Activated T-helper 1 cell treated with Interleukin-2 at 50 U/mL for 16 hours (primary cell): ENCODE measurements around the gene SYMPK.
"Not testable (repeated sequence)": the region's sequence is repeated elsewhere in the genome, so short reads cannot be mapped to it uniquely, and the experiment has no call there.

ENCODE experiments used
- DNase-seq: peaks from one replicate; pipeline ENCODE4 v3.0.0-alpha.2; 2020; ENCODE audit warnings: low read depth

SYMPK gene

GRCh38 chr19:45862564-45863334 lies at the start of gene SYMPK:
TSS of gene SYMPK (minus strand) at chr19:45863147. CDS start at chr19:45854495, 8,652 bp downstream.
- peak; percentile 98 for DNase-seq

DNA sequence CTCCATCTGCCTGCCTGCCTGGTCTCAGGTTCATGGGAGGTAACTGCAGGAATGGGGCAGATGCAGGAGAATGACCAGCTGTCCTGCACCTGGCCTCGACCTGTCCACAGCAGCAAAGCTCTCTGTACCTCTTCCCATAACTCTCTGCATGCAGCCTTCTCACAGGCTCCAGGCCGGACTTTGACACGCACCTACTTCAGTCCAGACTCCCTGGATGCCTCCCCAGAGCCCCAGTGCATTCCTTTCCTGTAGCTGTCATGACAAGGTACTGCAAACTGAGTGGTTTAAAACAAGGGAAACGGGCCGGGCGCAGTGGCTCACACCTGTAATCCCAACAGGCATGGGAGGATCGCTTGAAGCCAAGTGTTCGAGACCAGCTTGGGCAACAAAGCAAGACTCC lies 48.3 kb upstream of the SYMPK start:
- no peak for DNase-seq

DNA sequence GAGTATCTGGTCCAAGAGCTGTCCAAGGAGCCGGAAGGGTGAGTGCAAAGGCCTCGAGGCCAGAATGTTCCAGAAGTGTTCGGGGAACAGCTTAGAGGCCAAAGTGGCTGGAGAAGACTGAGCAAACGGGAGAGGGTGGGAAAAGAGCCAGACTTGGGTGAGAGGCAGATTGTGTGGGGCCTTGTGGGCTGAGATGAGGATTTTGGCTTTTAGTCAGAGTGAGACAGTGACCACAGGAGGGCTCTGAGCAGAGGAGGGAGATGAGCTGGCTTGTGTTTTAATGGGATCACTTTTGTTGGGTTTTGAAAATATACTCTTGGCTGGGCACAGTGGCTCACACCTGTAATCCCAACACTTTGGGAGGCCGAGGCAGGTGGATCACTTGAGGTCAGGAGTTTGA lies 46.0 kb upstream of the SYMPK start:
- no peak for DNase-seq

DNA sequence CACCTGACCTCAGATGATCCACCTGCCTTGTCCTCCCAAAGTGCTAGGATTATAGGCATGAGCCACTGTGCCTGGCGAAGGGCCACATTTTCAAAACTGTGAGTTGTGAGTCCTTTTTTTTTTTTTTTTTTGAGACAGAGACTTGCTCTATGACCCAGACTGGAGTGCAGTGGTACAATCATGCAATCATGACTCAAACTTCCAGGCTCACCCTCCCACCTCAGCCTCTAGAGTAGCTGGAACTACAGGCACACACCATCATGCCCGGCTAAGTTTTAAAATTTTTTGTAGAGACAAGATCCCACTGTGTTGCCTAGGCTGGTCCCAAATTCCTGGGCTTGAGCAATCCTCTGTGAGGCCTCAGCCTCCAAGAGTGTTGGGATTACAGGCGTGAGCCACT lies 43.3 kb upstream of the SYMPK start:
- no peak for DNase-seq

DNA sequence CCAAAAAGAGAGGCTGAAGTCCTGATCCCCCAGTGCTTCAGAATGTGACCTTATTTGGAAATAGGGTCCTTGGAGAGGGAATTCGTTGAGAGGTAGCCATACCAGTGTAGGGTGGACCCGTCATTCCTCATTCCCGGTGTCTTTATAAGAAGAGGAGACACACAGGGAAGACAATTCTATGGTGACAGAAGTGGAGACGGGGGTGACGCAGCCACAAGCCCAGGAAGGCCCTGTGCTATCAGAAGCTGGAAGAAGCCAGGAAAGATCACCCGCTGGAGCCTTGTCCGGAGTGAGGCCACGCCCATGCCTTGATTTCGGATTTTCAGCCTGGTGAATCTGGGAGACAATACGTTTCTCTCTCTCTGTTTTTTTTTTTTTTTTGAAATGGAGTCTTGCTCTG lies 42.1 kb upstream of the SYMPK start:
- DNase-seq = no peak

GRCh38 chr19:45902651-45903625 lies 40.0 kb upstream of the SYMPK start:
- DNase-seq = peak; percentile 100

GRCh38 chr19:45901912-45902650 lies 39.1 kb upstream of the SYMPK start, which contains the start of gene MYPOP:
TSS of gene MYPOP (minus strand) at chr19:45902613. CDS start at chr19:45901773, 840 bp downstream.
- no peak for DNase-seq

DNA sequence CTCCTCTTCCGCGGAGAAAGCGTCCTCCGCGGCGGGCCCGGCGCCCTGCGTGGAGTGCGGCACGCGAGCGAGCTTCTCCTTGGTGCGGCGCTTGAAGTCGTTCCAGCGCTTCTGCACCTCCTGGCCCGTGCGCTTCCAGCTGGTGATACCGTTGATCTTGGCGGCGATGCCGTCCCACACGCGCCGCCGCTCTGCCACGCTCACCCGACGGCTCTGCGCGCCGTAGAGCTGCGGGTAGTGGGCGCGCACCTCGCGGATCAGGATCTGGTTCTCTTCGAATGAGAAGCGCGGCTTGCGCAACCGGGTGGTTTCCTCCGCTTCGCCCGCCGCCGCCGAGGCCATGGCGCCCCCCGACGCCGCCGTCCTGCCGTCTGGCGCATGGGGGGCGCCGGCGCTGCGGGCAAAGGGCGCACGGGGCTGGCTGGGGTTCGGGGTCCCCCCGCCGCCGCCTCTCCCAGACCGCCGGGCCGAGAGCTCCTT lies 38.5 kb upstream of the SYMPK start:
- DNase-seq = no peak

GRCh38 chr19:45900738-45901431 lies 37.9 kb upstream of the SYMPK start:
- DNase-seq = no peak

GRCh38 chr19:45899919-45900589 lies 37.1 kb upstream of the SYMPK start:
- DNase-seq = no peak

DNA sequence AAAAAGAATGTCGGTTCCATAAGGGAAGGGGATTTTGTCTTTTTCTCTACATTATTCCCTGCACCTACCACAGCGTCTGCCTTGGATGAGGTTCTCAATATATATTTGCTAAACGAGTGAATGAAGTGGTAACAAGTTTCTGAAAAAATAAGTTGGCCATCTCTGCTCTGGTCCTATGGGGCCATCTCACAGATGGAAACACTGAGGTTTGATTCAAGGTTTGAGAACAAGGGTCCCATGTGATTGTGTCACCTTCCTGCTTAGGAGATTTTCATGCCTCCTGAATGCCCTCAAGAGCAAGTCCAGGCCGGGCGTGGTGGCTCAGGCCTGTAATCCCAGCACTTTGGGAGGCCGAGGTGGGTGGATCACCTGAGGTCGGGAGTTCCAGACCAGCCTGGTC lies 36.3 kb upstream of the SYMPK start:
- DNase-seq = no peak

- no peak for DNase-seq
These were observed 34.4 kb upstream of the SYMPK start for GRCh38 chr19:45897261-45897812.

- not testable (repeated sequence) for DNase-seq
These were observed 33.1 kb upstream of the SYMPK start for GRCh38 chr19:45895983-45896599.

DNA sequence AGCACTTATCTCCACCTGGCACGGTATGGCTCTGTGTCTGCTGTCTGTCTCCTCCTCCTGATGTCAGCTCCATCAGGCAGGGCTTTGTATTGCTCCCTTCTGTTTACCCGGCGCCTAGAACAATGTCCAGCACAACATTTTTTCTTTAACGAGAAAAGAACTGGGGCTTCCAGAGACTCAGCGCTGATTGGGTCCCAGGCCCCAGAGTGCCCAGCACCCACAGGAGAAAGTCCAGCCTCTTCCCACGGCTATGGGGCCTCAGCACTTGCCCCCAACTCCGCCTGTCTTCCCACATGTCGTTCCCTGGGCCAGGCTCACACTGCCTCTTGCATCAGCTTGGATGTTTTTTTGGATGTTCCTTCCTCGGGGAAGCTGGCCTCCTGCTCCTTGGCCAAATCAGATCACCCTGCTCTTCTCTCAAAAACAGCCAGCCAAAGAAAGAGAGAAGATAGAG lies 32.6 kb upstream of the SYMPK start:
- no peak for DNase-seq

- DNase-seq = no peak
These were observed 27.9 kb upstream of the SYMPK start for GRCh38 chr19:45890877-45891276.

- no peak for DNase-seq
These were observed 26.4 kb upstream of the SYMPK start for GRCh38 chr19:45889210-45889885.

DNA sequence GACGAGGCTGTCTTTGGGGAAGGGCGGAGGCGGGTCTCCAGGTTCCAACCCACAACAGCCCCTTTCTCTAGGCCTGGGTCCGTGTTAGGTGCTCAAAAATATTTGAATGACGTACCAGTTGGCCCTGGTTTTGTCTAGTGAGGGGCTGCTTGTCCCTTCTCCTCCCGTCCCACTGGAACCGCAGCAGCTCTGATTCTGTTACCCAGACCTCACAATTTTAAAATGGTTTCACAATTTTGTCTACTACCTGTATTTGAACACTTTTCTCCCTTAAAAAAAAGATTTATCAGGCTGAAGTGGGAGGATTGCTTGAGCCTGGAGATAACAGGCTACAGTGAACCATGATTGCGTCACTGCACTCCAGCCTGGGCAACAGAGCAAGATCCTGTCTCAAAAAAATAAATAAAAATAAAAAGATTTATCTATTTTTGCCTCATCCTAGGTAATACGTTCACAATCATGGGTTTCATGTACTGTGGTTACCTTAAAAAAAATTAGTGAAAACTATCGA lies 24.3 kb upstream of the SYMPK start:
- DNase-seq = no peak

DNA sequence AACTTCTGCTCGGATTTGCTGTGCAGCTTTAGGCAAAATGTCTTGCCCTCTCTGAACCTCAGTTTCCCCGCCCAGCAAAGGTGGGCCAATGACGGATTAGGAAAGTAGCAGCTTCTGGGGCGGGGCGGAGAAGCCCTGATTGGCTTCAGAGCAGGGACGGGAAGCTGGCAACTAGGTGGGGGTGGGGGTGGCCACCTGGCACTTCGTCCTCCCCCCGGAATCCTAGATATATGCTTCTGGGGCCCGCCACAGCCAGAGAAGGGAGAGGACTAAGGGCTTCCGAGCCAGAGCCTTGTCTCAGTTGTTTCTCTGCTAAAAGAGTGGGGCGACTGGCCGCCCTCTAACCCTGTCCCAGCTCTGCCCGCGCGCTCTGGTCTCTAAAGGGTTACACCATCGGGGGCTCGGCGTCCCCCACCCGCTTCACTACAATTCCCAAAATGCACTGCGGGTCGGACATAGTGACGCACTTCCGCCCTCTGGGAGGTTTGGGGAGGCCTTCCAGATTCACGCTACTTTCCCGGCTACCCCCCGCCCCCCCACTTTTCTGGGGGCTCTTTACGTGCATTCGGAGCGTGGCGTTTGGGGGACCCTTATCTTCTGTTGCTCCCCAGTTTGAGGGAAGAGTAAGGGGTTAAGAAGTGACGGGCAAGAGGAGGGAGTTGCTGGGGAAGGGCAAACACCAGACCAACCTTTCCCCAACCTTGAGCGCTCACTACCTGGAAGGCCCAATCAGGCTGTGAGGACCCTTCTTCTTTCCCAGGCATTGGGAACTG lies 23.7 kb upstream of the SYMPK start:
- peak; percentile 80 for DNase-seq
